Mucosa of stomach (tissue), 1 donor: Measurements from ENCODE around the gene STARD3.

ENCODE experiments used
- H3K27me3 ChIP-seq: one replicate; pipeline ENCODE4 v1.7.0; 2013; ENCODE audit warnings: mild to moderate bottlenecking, low read length; ENCODE audit not compliant: control insufficient read depth, insufficient read depth
- H3K36me3 ChIP-seq: one replicate; pipeline ENCODE4 v1.7.0; 2013; ENCODE audit warnings: low read length; ENCODE audit not compliant: control insufficient read depth, insufficient read depth
- H3K4me1 ChIP-seq: one replicate; pipeline ENCODE4 v1.7.0; 2013; ENCODE audit warnings: mild to moderate bottlenecking, low read length; ENCODE audit not compliant: control insufficient read depth, insufficient read depth
- H3K4me3 ChIP-seq: one replicate; pipeline ENCODE4 v1.7.0; 2013; ENCODE audit warnings: low read length
- H3K9ac ChIP-seq: one replicate; pipeline ENCODE4 v1.7.0; 2013; ENCODE audit warnings: mild to moderate bottlenecking, low read length, moderate library complexity
- H3K9me3 ChIP-seq: one replicate; pipeline ENCODE4 v1.7.0; 2013; ENCODE audit warnings: mild to moderate bottlenecking, low read length, moderate library complexity; ENCODE audit not compliant: control insufficient read depth
- donor health status: Pancreatic carcinoma.

Gene STARD3

GRCh38 chr17:39627047-39627711 lies 9.8 kb upstream of the STARD3 start:
- Histone ChIP-seq H3K4me3 (peak overlapping the region; percentile 47), H3K27me3 (peaks cover 28% of the 10 kb centered on the region), H3K4me1 (peaks cover 71% of the 10 kb centered on the region), H3K9ac (peak overlapping the region; percentile 76), H3K9me3 (no peaks in the 10 kb centered on the region), H3K36me3 (no peaks in the 10 kb centered on the region)

- Histone ChIP-seq H3K27me3 (peaks cover 28% of the 10 kb centered on the region), H3K4me1 (peaks cover 77% of the 10 kb centered on the region), H3K9ac (peak overlapping the region; percentile 76), H3K36me3 (no peaks in the 10 kb centered on the region), H3K4me3 (no peak overlapping the region), H3K9me3 (no peaks in the 10 kb centered on the region)
These were observed 9.0 kb upstream of the STARD3 start for GRCh38 chr17:39627712-39628516.

- no peaks in the 10 kb centered on the region for H3K36me3 ChIP-seq
- no peaks in the 10 kb centered on the region for H3K9me3 ChIP-seq
- H3K9ac ChIP-seq = peak overlapping the region; percentile 60
- peaks cover 77% of the 10 kb centered on the region for H3K4me1 ChIP-seq
- H3K4me3 ChIP-seq = peak overlapping the region; percentile 14
- peaks cover 28% of the 10 kb centered on the region for H3K27me3 ChIP-seq
These were observed 8.1 kb upstream of the STARD3 start for GRCh38 chr17:39628655-39629493.

- Histone ChIP-seq H3K4me3 (no peak overlapping the region), H3K9ac (peak overlapping the region; percentile 60), H3K4me1 (peaks cover 82% of the 10 kb centered on the region)
These were observed 7.5 kb upstream of the STARD3 start for GRCh38 chr17:39629494-39629880.

GRCh38 chr17:39629898-39630297 lies 7.0 kb upstream of the STARD3 start:
- peaks cover 28% of the 10 kb centered on the region for H3K27me3 ChIP-seq
- H3K9me3 ChIP-seq = no peaks in the 10 kb centered on the region
- H3K4me1 ChIP-seq = peaks cover 82% of the 10 kb centered on the region
- peak overlapping the region; percentile 60 for H3K9ac ChIP-seq
- no peaks in the 10 kb centered on the region for H3K36me3 ChIP-seq
- no peak overlapping the region for H3K4me3 ChIP-seq

More at GRCh38 chr17:39629494-39629880, 7.5 kb upstream of the STARD3 start:
- no peaks in the 10 kb centered on the region for H3K9me3 ChIP-seq
- no peaks in the 10 kb centered on the region for H3K36me3 ChIP-seq
- peaks cover 28% of the 10 kb centered on the region for H3K27me3 ChIP-seq

GRCh38 chr17:39631403-39631802 lies 5.5 kb upstream of the STARD3 start:
- no peaks in the 10 kb centered on the region for H3K9me3 ChIP-seq
- H3K36me3 ChIP-seq = no peaks in the 10 kb centered on the region
- peaks cover 71% of the 10 kb centered on the region for H3K4me1 ChIP-seq
- peak overlapping the region; percentile 65 for H3K9ac ChIP-seq
- H3K4me3 ChIP-seq = peak overlapping the region; percentile 7
- peaks cover 16% of the 10 kb centered on the region for H3K27me3 ChIP-seq

- peak overlapping the region; percentile 65 for H3K9ac ChIP-seq
- H3K36me3 ChIP-seq = no peaks in the 10 kb centered on the region
- no peaks in the 10 kb centered on the region for H3K9me3 ChIP-seq
- peaks cover 68% of the 10 kb centered on the region for H3K4me1 ChIP-seq
- peaks cover 6% of the 10 kb centered on the region for H3K27me3 ChIP-seq
- H3K4me3 ChIP-seq = no peak overlapping the region
These were observed 4.6 kb upstream of the STARD3 start for GRCh38 chr17:39632153-39632941.

- no peaks in the 10 kb centered on the region for H3K9me3 ChIP-seq
- H3K4me3 ChIP-seq = no peak overlapping the region
- H3K36me3 ChIP-seq = no peaks in the 10 kb centered on the region
- H3K4me1 ChIP-seq = peaks cover 70% of the 10 kb centered on the region
- H3K9ac ChIP-seq = peak overlapping the region; percentile 7
- H3K27me3 ChIP-seq = no peaks in the 10 kb centered on the region
These were observed 3.3 kb upstream of the STARD3 start for GRCh38 chr17:39633570-39634183.

- H3K4me3 ChIP-seq = no peak overlapping the region
- no peaks in the 10 kb centered on the region for H3K27me3 ChIP-seq
- no peaks in the 10 kb centered on the region for H3K9me3 ChIP-seq
- H3K4me1 ChIP-seq = peaks cover 64% of the 10 kb centered on the region
- no peaks in the 10 kb centered on the region for H3K36me3 ChIP-seq
- H3K9ac ChIP-seq = no peak overlapping the region
These were observed 2.5 kb upstream of the STARD3 start for GRCh38 chr17:39634384-39634871.

GRCh38 chr17:39635614-39636176 lies 1.2 kb upstream of the STARD3 start:
- Histone ChIP-seq H3K4me1 (peaks cover 63% of the 10 kb centered on the region), H3K36me3 (no peaks in the 10 kb centered on the region), H3K9me3 (no peaks in the 10 kb centered on the region), H3K4me3 (no peak overlapping the region), H3K9ac (peak overlapping the region; percentile 82), H3K27me3 (no peaks in the 10 kb centered on the region)

GRCh38 chr17:39636587-39636926 lies 387 bp upstream of the STARD3 start:
- Histone ChIP-seq H3K36me3 (no peaks in the 10 kb centered on the region), H3K4me3 (peak overlapping the region; percentile 67), H3K4me1 (peaks cover 66% of the 10 kb centered on the region), H3K9me3 (no peaks in the 10 kb centered on the region), H3K9ac (peak overlapping the region; percentile 82), H3K27me3 (no peaks in the 10 kb centered on the region)
